Fibroblast of the conjunctiva (primary cell): Measurements from ENCODE around the gene GPR3.
"Not testable (repeated sequence)": the region's sequence is repeated elsewhere in the genome, so short reads cannot be mapped to it uniquely, and the experiment has no call there.

ENCODE experiments used
- DNase-seq: peaks from one replicate; pipeline ENCODE4 v3.0.0-alpha.2; 2010; ENCODE audit warnings: low read depth

GPR3 gene

GRCh38 chr1:27380224-27380623 lies 12.2 kb upstream of the GPR3 start:
- no peak for DNase-seq

GRCh38 chr1:27380766-27381733 lies 11.4 kb upstream of the GPR3 start:
- DNase-seq: no peak

DNA sequence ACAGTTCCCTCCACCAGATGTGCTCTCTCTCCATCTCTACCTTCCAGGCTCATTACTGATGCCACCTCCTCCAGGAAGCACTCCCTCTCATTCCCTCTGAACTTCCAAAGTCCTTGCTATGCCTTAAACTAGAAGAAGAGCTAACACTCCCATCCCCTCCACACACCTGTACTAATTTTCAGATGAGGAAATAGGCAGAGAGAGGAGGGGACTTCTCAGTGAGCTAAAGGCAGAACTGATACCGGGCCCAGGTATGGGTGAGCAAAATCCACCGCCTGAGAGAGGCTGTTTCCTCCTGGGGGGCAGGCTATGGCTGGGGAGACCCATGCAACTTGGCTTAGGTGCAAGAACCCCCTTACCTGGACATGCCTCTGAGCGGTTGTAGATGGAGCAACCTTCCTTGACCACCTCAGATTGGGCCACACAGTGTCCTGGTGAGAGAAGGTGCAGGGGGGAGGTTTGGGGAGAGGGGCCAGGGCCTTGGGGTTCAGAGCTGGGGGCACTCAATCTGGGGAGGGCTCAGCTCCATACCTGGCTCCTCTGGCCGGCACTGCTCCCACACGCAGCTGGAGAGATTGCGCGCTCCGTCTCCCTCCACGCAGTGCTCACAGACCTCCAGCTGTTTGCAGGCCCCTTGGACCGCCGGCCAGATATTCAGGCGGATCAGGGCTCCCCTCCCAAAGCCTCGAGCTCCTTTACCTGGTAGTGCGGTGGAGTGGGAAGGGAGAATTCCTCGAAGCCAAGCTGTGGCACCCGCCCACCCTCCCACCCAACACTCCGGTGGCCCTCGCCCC lies 10.3 kb upstream of the GPR3 start:
- DNase-seq: no peak

GRCh38 chr1:27383039-27383605 lies 9.3 kb upstream of the GPR3 start, which contains the start of gene CD164L2:
CD164L2 (minus strand) TSS chr1:27383333; CDS start chr1:27383239, 94 bp downstream.
- DNase-seq: no peak

DNA sequence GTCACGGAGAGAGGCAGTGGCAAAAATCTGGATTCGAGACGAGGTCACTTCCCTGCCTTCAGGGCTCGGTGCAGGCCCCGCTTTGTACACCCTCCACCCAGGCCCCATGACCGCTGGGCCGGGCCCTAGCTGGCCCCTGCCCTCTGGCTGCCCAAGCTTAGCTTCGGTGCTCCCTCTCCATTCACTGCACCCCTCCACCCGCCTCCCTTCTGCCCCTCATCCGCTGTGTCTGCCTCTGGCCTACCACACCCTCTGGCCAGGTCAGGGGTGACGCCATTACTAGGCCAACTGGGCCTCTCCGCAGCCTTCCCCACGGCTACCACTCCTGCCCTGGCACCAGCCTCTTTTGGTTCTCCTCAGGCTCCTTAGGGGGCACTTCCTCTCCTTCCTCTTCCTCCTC lies 8.8 kb upstream of the GPR3 start:
- no peak for DNase-seq

DNA sequence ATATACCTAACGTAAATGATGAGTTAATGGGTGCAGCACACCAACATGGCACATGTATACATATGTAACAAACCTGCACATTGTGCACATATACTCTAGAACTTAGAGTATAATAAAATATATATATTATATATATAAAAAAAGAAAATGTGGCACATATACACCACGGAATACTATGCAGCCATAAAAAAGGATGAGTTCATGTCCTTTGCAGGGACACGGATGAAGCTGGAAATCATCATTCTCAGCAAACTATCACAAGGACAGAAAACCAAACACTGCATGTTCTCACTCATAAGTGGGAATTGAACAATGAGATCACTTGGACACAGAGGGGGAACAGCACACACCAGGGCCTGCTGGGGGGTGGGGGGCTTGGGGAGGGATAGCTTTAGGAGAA lies 7.6 kb upstream of the GPR3 start:
- DNase-seq: not testable (repeated sequence)

DNA sequence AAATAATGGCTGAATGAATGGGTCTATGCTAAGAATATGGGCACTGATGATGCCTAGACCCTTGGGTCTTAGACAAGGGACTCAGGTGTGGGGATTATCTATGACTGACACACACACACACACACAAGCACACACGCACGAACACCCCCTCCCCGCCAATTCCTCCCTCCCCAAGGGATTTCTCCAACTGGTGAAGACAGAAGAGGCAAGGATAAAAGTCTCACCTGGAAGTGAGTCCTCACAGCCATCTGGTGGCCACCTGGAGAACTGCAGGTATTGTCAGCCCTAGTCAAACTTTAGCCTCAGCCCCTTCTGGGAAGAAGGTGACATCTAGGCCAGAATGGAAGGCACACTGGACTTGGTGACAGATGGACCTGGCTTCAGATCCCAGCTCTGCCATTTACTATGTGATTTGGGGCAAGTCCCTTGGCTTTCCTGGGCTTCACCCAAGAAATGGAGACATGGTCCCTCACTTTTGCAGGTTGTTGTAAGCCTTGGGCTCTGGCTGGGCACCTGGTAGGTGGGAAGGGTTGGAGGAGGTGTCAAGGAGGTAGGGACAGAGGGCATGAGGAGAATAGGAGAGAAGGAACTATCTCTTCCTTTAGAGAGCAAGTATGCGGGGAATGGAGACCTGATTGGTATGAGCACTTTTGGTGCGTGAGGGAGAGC lies 4.0 kb upstream of the GPR3 start:
- no peak for DNase-seq

- DNase-seq: no peak
Measured at GRCh38 chr1:27391511-27392095, 819 bp upstream of the GPR3 start.

- no peak for DNase-seq
Measured at GRCh38 chr1:27392778-27393635, 585 bp downstream of the GPR3 start.

GRCh38 chr1:27393641-27394281 lies 1.3 kb downstream of the GPR3 start:
- no peak for DNase-seq

- no peak for DNase-seq
Measured at GRCh38 chr1:27394282-27394658, 1.8 kb downstream of the GPR3 start.

- no peak for DNase-seq
Measured at GRCh38 chr1:27394925-27395324, 2.5 kb downstream of the GPR3 start.

DNA sequence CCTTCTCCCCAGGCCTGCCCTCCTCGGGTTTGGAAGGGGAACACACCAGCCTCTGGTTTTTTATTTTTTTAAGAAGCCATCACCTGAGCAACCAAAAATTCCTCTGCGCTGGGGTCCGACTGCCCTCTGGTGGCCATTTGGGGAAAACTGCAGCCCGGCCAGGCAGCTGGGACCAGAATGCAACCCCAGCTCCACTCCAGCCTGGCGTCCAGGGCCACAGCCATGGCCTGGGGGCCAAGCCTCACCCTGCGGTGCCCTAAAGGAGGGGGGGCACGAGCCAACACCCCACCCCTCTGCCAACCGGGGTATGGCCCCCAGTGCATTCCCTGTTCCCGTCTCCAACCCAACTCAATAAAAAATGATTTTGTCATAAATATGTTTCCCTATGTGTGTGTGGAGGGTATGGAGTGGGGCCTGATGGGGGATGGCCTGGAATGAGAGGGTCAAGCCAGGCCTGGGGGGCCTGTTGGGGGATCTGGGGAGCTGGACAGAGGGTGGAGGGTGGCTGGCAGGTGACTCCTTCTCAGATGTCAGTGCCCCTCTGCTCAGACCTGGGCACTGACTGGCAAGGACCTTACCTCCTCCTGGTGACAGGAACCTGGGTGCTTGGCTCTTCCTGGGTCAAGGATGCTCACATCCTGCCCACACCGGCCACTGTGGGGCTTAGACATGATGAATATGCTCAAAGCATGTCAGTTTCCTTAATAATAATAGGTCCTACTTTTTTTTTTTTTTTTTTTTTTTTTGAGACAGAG lies 3.2 kb downstream of the GPR3 start:
- no peak for DNase-seq

DNA sequence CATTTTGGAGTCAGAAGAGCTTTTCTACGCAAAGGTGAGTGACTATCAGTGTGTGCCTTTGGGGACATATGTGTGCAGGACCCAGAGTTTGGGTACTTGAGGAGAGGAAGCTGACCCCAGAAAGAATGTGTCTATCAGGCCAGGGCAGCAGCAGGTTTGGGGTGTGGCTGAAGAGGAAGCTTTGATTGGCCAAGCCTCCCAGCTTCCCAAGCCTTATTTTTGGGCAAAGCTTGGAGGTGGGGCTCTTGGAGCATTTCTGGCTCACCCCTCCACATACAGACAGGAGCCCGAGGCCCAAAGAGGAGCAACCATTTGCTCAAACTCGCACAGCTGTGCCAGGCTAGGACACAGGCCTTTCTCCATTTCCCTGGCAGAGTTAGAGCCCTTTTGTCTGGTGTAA lies 4.7 kb downstream of the GPR3 start:
- no peak for DNase-seq

DNA sequence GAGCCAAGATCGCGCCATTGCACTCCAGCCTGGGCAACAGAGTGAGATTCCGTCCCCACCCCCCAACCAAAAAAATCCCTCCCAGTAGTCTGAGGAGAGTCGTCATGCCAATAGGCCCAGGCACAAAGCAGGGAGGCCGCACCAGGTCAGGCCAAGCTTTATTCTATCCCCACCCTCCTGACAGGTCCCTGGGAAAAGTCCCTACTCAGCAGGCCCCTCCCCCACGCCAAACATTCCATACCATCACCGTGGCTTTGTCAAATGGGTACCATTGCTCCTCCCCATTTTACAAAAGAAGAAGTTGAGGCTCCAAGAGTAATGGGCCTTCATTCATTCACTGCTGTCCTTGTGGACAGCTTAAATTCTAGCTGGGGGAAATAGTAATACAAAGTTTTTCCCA lies 5.3 kb downstream of the GPR3 start:
- no peak for DNase-seq

DNA sequence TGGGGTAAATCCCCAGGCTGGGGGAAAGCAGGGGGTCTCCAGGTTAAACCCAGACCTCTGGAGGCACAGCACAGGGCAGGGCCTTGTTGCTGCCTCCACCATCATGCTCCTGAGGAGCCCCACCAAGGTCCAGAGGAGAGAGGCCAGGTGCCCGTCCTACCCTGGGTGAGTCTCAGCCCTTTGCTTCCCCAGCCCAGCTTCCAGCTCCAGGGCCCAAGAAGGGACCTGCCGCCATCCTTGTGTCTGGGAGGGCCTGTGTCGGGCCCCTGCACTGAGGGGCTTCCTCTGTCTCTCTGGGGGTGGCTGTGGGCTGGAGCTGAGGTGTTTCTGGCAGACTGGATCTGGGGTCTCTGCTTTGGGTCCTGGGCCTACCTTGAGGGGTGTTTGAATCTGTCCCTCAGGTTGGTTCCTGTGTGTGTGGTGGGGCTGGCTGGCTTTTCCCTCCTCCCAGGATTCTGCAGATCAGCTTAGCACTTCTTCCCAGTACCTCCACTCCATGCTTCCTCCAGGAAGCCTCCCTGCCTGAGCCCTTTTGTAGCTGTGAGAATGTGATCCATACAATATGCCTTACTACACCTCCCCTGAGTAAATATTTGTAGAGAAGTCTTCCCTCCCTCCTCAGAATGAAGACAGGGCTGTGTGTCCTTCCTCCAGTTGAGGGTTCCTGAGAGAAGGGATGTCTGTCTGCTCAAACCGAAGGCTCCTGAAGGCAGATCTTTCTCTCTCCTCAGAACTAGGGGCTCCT lies 6.2 kb downstream of the GPR3 start:
- no peak for DNase-seq

DNA sequence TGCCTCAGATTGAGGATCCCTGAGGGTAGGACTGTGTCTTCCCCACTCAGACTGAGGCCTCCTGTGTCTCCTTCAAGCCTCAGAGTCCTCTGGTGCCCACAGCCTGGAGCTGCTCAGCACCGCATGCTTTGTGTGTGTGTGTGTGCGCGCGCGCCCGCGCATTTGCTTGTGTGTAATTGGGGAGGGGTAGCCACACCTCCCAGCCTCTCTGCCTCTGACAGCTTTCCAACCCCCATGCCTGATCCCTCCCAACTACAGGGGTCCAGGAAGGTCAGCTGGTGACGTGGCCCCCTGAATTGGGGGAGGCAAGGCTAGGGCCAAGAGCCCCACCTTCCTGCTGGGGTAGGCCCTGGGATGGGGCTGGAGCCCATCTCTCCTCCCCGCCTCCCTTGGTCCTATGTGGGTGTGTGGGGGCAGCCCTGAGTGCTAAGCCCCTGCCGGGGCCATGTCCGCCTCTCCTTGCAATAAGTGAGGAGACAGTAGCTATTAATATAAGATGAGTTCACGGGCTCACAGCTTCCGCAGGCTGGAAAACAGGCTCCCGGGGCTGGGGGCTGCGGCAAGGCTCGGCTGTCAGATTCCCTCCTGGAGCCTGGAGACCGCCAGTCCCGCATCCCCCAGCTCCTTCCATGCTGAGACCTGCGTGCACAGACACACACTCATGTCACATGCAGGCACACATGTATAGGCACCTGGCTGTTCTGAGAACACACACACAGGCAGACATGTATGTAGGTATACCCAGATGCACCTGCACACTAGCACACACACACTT lies 7.0 kb downstream of the GPR3 start:
- DNase-seq: no peak
